CD14-positive monocyte (primary cell): Measurements from ENCODE around the gene ARL6. TPM values are rescaled to one million over a fixed set of nuclear protein-coding genes. Genes with fewer than 3 reads are reported as not detected.

Source experiments
- DNase-seq, 3 donors: peaks; one replicate each; pipeline ENCODE4 v3.0.0-alpha.2; 2011 to 2022
- H2AFZ ChIP-seq: 2 replicates; pipeline ENCODE4 v1.6.0; 2012; ENCODE audit warnings: mild to moderate bottlenecking, low read depth, low read length, inconsistent platforms; ENCODE audit not compliant: insufficient read depth, poor library complexity, severe bottlenecking
- H3K27ac ChIP-seq, 2 donors: 1 replicate in 1 of 2; 2 replicates in 1 of 2; pipeline ENCODE4 v1.5.1; 2012 to 2013; ENCODE audit warnings: low read length in 2 of 2, control low read depth in 1 of 2, inconsistent platforms in 1 of 2, low read depth in 1 of 2, mild to moderate bottlenecking in 1 of 2
- H3K27me3 ChIP-seq, 2 donors: one replicate each; pipeline versions ENCODE4 v1.6.0 to v1.6.1; 2011 to 2013; ENCODE audit warnings: low read length in 2 of 2; ENCODE audit not compliant: control insufficient read depth in 2 of 2, insufficient read depth in 2 of 2
- H3K36me3 ChIP-seq, 2 donors: replicated peaks in 1 of 2; 1 replicate in 1 of 2; 2 replicates in 1 of 2; pipeline versions ENCODE4 v1.5.1 to v1.6.1; 2012 to 2013; ENCODE audit warnings: low read length in 2 of 2, control low read depth in 1 of 2, inconsistent platforms in 1 of 2, mild to moderate bottlenecking in 1 of 2; ENCODE audit not compliant: insufficient read depth in 2 of 2, control insufficient read depth in 1 of 2
- H3K4me1 ChIP-seq, 2 donors: 1 replicate in 1 of 2; 2 replicates in 1 of 2; pipeline versions ENCODE4 v1.5.1 to v1.6.1; 2012 to 2013; ENCODE audit warnings: low read length in 2 of 2, control low read depth in 1 of 2, inconsistent platforms in 1 of 2, mild to moderate bottlenecking in 1 of 2, moderate library complexity in 1 of 2; ENCODE audit not compliant: insufficient read depth in 2 of 2, control insufficient read depth in 1 of 2
- H3K4me2 ChIP-seq: replicated peaks from 2 replicates; pipeline ENCODE3; 2012; ENCODE audit warnings: low read length, moderate library complexity, mild to moderate bottlenecking; ENCODE audit not compliant: poor library complexity, severe bottlenecking; ENCODE audit errors: extremely low read depth
- H3K4me3 ChIP-seq, 3 experiments: fragments of 200-600 bp in 1 of 3; sonication (generic) in 1 of 3; replicated peaks in 1 of 3; 1 replicate in 2 of 3; 2 replicates in 1 of 3; pipeline ENCODE4 v1.5.1; 2011 to 2013; ENCODE audit warnings: low read length in 3 of 3, mild to moderate bottlenecking in 3 of 3, control low read depth in 2 of 3, low read depth in 2 of 3, inconsistent platforms in 1 of 3, moderate library complexity in 1 of 3
- H3K79me2 ChIP-seq: 2 replicates; pipeline ENCODE4 v1.6.0; 2012; ENCODE audit warnings: mild to moderate bottlenecking, control low read depth, inconsistent platforms, low read length, moderate library complexity; ENCODE audit not compliant: insufficient read depth
- H3K9ac ChIP-seq: 2 replicates; pipeline ENCODE4 v1.6.0; 2017; ENCODE audit warnings: low read length, mild to moderate bottlenecking; ENCODE audit not compliant: insufficient read depth, poor library complexity, severe bottlenecking
- H3K9me3 ChIP-seq, 2 donors: replicated peaks in 1 of 2; 1 replicate in 1 of 2; 2 replicates in 1 of 2; pipeline versions ENCODE4 v1.5.1 to v1.6.1; 2012 to 2013; ENCODE audit warnings: low read length in 2 of 2, control low read depth in 1 of 2; ENCODE audit not compliant: control insufficient read depth in 1 of 2, insufficient read depth in 1 of 2
- H4K20me1 ChIP-seq: 2 replicates; pipeline ENCODE4 v1.6.0; 2012; ENCODE audit warnings: mild to moderate bottlenecking, low read length, control low read depth, moderate library complexity; ENCODE audit not compliant: insufficient read depth
- H3K27ac Mint-ChIP-seq, 7 donors: one replicate each; pipeline ENCODE4 v1.8.0; 2020; ENCODE audit warnings: mild to moderate bottlenecking in 7 of 7, mixed read lengths in 7 of 7, moderate library complexity in 6 of 7, inconsistent platforms in 2 of 7
- H3K27me3 Mint-ChIP-seq, 3 donors: one replicate each; pipeline ENCODE4 v1.8.0; 2021 to 2022; ENCODE audit warnings: low read depth in 3 of 3, mild to moderate bottlenecking in 3 of 3, mixed read lengths in 3 of 3, moderate library complexity in 3 of 3, inconsistent platforms in 1 of 3
- H3K36me3 Mint-ChIP-seq, 2 donors: one replicate each; pipeline ENCODE4 v1.8.0; 2020; ENCODE audit warnings: mixed read lengths in 2 of 2, inconsistent platforms in 1 of 2, mild to moderate bottlenecking in 1 of 2
- H3K4me1 Mint-ChIP-seq: one replicate; pipeline ENCODE4 v1.8.0; 2020; ENCODE audit warnings: mild to moderate bottlenecking, mixed read lengths
- H3K4me3 Mint-ChIP-seq, 2 donors: one replicate each; pipeline ENCODE4 v1.8.0; 2020; ENCODE audit warnings: mild to moderate bottlenecking in 2 of 2, mixed read lengths in 2 of 2, moderate library complexity in 1 of 2
- H3K9me3 Mint-ChIP-seq, 7 donors: one replicate each; pipeline ENCODE4 v1.8.0; 2020 to 2022; ENCODE audit warnings: mixed read lengths in 7 of 7, mild to moderate bottlenecking in 6 of 7, moderate library complexity in 6 of 7, inconsistent platforms in 2 of 7
- WGBS: methylation state at CpG from one replicate; pipeline ENCODE4 v1.1.5; 2013; ENCODE audit warnings: missing lambda C conversion rate; ENCODE audit not compliant: insufficient coverage; 5-methylcytosine and 5-hydroxymethylcytosine counted together
- intact Hi-C, 2 donors: fragments of 100-400 bp; cut with micrococcal nuclease; formaldehyde crosslinking; loops; one replicate each; pipeline versions ENCODE4 v1.15.0 to v1.15.1; 2023
- polyA plus RNA-seq, 3 donors: library from polyadenylated mRNA; depleted of rRNA in 1 of 3; unstranded in 2 of 3; stranded (reverse) in 1 of 3; fragments of 300-500 nt in 2 of 3; fragments of >200 nt in 1 of 3; fragmentation: Illumina TruSeq in 2 of 3; gene quantifications; 1 replicate in 2 of 3; 2 replicates in 1 of 3; pipeline ENCODE4 v1.2.3, GENCODE V29; 2012 to 2021
- TF ChIP-seq, protein P1 (sequence below): fragments of 200-600 bp; IDR thresholded peaks from one replicate; pipeline ENCODE4 v1.8.0; 2022; ENCODE audit warnings: antibody characterized with exemption, mild to moderate bottlenecking

Gene ARL6
- polyA plus RNA-seq, 3 donors, result 0.76 to 2.3 (median 1.8) TPM

DNA sequence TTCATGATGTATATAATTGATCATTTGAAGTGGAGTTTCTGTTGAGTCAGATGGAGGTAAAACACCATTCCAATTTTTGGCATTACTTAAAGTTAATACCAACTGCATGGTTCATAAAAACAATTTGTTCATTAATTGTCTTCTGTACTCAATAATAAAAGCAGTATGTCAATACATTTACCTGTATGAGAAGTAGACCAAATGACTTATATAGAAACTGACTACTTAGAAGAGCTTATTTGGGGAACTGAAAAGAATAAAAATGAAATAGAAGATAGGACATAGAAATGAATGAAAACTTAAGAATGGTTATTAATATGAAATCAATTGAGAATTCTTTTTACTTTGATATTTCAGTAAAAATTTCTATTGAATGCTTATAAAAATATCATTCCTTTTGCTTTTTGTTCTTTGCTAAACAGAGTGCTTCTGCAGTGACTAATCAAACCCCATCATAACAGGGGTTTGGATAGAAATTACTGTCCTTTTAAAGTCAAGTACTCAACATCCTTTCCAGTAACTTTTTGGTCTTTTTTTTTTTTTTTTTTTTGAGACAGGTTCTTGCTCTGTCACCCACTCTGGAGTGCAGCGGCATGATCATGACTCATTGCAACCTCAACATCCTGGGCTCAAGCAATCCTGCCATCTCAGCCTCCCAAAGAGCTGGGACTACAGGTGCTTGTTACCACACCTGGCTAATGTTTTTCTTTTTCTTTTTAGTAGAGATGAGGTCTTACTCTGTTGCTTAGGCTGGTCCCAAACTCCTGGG, 50.8 kb downstream of the ARL6 start:
- Histone ChIP-seq H2AFZ (no peak overlapping the region), H3K4me2 (no peak overlapping the region), H3K9me3 (no peaks in the 10 kb centered on the region), H3K36me3 (no peaks in the 10 kb centered on the region), H3K4me1 (no peaks in the 10 kb centered on the region), H3K9ac (no peak overlapping the region), H4K20me1 (no peaks in the 10 kb centered on the region), H3K27me3 (peaks cover under 1 to 14% of the 10 kb centered on the region in 2 donors), H3K4me3 (no peak overlapping the region), H3K27ac (no peak overlapping the region), H3K79me2 (no peaks in the 10 kb centered on the region)
- DNase-seq, result peak in 1 of 3 donors; percentile 7
- Mint-ChIP-seq H3K36me3 (no peaks in the 10 kb centered on the region), H3K4me3 (no peak overlapping the region), H3K27ac (no peak overlapping the region), H3K4me1 (no peaks in the 10 kb centered on the region), H3K9me3 (no peaks in the 10 kb centered on the region), H3K27me3 (peaks cover 6 to 12% (median 11%) of the 10 kb centered on the region in 3 donors)
- WGBS, result no CpG with 5 or more reads among the region's 1 CpG
- TF ChIP-seq, protein P1, sequence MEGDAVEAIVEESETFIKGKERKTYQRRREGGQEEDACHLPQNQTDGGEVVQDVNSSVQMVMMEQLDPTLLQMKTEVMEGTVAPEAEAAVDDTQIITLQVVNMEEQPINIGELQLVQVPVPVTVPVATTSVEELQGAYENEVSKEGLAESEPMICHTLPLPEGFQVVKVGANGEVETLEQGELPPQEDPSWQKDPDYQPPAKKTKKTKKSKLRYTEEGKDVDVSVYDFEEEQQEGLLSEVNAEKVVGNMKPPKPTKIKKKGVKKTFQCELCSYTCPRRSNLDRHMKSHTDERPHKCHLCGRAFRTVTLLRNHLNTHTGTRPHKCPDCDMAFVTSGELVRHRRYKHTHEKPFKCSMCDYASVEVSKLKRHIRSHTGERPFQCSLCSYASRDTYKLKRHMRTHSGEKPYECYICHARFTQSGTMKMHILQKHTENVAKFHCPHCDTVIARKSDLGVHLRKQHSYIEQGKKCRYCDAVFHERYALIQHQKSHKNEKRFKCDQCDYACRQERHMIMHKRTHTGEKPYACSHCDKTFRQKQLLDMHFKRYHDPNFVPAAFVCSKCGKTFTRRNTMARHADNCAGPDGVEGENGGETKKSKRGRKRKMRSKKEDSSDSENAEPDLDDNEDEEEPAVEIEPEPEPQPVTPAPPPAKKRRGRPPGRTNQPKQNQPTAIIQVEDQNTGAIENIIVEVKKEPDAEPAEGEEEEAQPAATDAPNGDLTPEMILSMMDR, result no peak
- intact Hi-C loops, result no loop called here

- WGBS, result no CpG with 5 or more reads among the region's 2 CpGs
- H3K27me3 Mint-ChIP-seq, result peaks cover 14 to 22% (median 20%) of the 10 kb centered on the region in 3 donors
- H3K36me3 Mint-ChIP-seq, result no peaks in the 10 kb centered on the region
- H3K27ac ChIP-seq, result no peak overlapping the region
- H3K36me3 ChIP-seq, result no peaks in the 10 kb centered on the region
- no peaks in the 10 kb centered on the region for H4K20me1 ChIP-seq
- H3K4me1 Mint-ChIP-seq, result peaks cover 9% of the 10 kb centered on the region
- H3K27ac Mint-ChIP-seq, result no peak overlapping the region
- TF ChIP-seq, protein P1, result no peak
- no peaks in the 10 kb centered on the region for H3K9me3 ChIP-seq
- H3K4me3 Mint-ChIP-seq, result no peak overlapping the region
- H2AFZ ChIP-seq, result no peak overlapping the region
- H3K4me1 ChIP-seq, result peaks cover 6 to 11% of the 10 kb centered on the region in 2 donors
- H3K79me2 ChIP-seq, result no peaks in the 10 kb centered on the region
- no peak overlapping the region for H3K4me3 ChIP-seq
- peaks cover 4 to 25% of the 10 kb centered on the region in 2 donors for H3K27me3 ChIP-seq
- H3K4me2 ChIP-seq, result no peak overlapping the region
- DNase-seq, result no peak
- intact Hi-C loops, result no loop called here
- peaks cover 0 to 3% (median 0%) of the 10 kb centered on the region in 7 donors for H3K9me3 Mint-ChIP-seq
- H3K9ac ChIP-seq, result no peak overlapping the region
Measured at GRCh38 chr3:97816811-97817210, 52.3 kb downstream of the ARL6 start.
